BE2C (cell line): ENCODE measurements around the gene RLN3. TPM values are rescaled to one million over a fixed set of nuclear protein-coding genes. Genes with fewer than 3 reads are reported as not detected.
A peak's percentile ranks its signal among the peaks of the same experiment; 100 is the strongest.

Experiments
- DNase-seq: peaks from one replicate; pipeline ENCODE4 v3.0.0-alpha.2; 2020
- H3K27me3 ChIP-seq: fragments of 250-450 bp; sonication (Bioruptor Pico); 2 replicates; pipeline ENCODE4 v1.5.1; 2020; ENCODE audit warnings: mild to moderate bottlenecking
- H3K36me3 ChIP-seq: fragments of 250-450 bp; sonication (Bioruptor Pico); 2 replicates; pipeline ENCODE4 v1.5.1; 2020; ENCODE audit warnings: mild to moderate bottlenecking
- H3K4me1 ChIP-seq: fragments of 250-450 bp; sonication (Bioruptor Pico); 2 replicates; pipeline ENCODE4 v1.5.1; 2020
- H3K4me3 ChIP-seq: 2 replicates; pipeline ENCODE4 v1.5.1; 2011; ENCODE audit warnings: low read depth, low read length
- H3K9me3 ChIP-seq: fragments of 250-450 bp; sonication (Bioruptor Pico); 2 replicates; pipeline ENCODE4 v1.5.1; 2020
- CTCF ChIP-seq: IDR thresholded peaks from 2 replicates; pipeline ENCODE4 v1.5.1; 2012; ENCODE audit warnings: mild to moderate bottlenecking, low read depth, low read length
- polyA plus RNA-seq: library from polyadenylated mRNA; unstranded; fragments of >200 nt; gene quantifications from one replicate; pipeline ENCODE4 v1.2.1, GENCODE V29; 2012; ENCODE audit warnings: low read depth, missing spikeins; ENCODE audit not compliant: insufficient read length, insufficient read depth

RLN3 gene
- not detected for polyA plus RNA-seq

- Histone ChIP-seq H3K36me3 (no peaks in the 10 kb centered on the region), H3K4me1 (peaks cover 4% of the 10 kb centered on the region; the same call in 1 of the 2 replicates), H3K27me3 (no peaks in the 10 kb centered on the region), H3K4me3 (no peak within 1 kb of the TSS), H3K9me3 (no peaks in the 10 kb centered on the region)
- TF ChIP-seq CTCF = no peak
- no peak for DNase-seq
Observed at GRCh38 chr19:14027856-14028450, at the start of gene RLN3. RLN3 (plus strand) TSS chr19:14028148; CDS start chr19:14028205, 57 bp downstream.

GRCh38 chr19:13978351-13979243 lies 49.4 kb upstream of the RLN3 start:
- H3K9me3 ChIP-seq = no peaks in the 10 kb centered on the region
- H3K36me3 ChIP-seq = no peaks in the 10 kb centered on the region; the same call in 1 of the 2 replicates
- peaks cover 24% of the 10 kb centered on the region for H3K4me1 ChIP-seq
- H3K4me3 ChIP-seq = peak overlapping the region; percentile 34
- peak; percentile 91 for DNase-seq
- TF ChIP-seq CTCF = no peak
- no peaks in the 10 kb centered on the region for H3K27me3 ChIP-seq

- H3K4me3 ChIP-seq = peak overlapping the region; percentile 34
- H3K4me1 ChIP-seq = peaks cover 24% of the 10 kb centered on the region
- DNase-seq = no peak
- H3K27me3 ChIP-seq = no peaks in the 10 kb centered on the region
- TF ChIP-seq CTCF = no peak
- H3K9me3 ChIP-seq = no peaks in the 10 kb centered on the region
- no peaks in the 10 kb centered on the region; the same call in 1 of the 2 replicates for H3K36me3 ChIP-seq
Observed at GRCh38 chr19:13979244-13979615, 48.7 kb upstream of the RLN3 start.

- Histone ChIP-seq H3K27me3 (no peaks in the 10 kb centered on the region), H3K4me3 (peak overlapping the region; percentile 34; the same call in 1 of the 2 replicates), H3K4me1 (peaks cover 24% of the 10 kb centered on the region), H3K36me3 (no peaks in the 10 kb centered on the region; the same call in 1 of the 2 replicates), H3K9me3 (no peaks in the 10 kb centered on the region)
- TF ChIP-seq CTCF = no peak
- no peak for DNase-seq
Observed at GRCh38 chr19:13979686-13980085, 48.3 kb upstream of the RLN3 start.

GRCh38 chr19:13980340-13980739 lies 47.6 kb upstream of the RLN3 start:
- Histone ChIP-seq H3K27me3 (no peaks in the 10 kb centered on the region), H3K4me3 (no peak overlapping the region), H3K9me3 (no peaks in the 10 kb centered on the region), H3K4me1 (peaks cover 24% of the 10 kb centered on the region), H3K36me3 (no peaks in the 10 kb centered on the region; the same call in 1 of the 2 replicates)
- TF ChIP-seq CTCF = no peak
- DNase-seq = peak; percentile 52
